HepG2 (cell line): ENCODE results near the gene TADA2A. TPM values are rescaled to one million over a fixed set of nuclear protein-coding genes. Genes with fewer than 3 reads are reported as not detected.

ENCODE experiments used
- AKAP8 ChIP-seq: sonication (generic); formaldehyde crosslinking; IDR thresholded peaks from 2 replicates; pipeline ENCODE4 v1.5.1; 2020; ENCODE audit warnings: mild to moderate bottlenecking, missing genetic modification reagents
- ARID5B ChIP-seq: IDR thresholded peaks from 2 replicates; pipeline ENCODE4 v1.4.0; 2020; ENCODE audit warnings: mild to moderate bottlenecking, missing genetic modification reagents
- ARNT ChIP-seq: fragments of 450-650 bp; IDR thresholded peaks from 2 replicates; pipeline ENCODE4 v1.6.1; 2017
- CENPBD1 ChIP-seq: sonication (generic); formaldehyde crosslinking; IDR thresholded peaks from 2 replicates; pipeline ENCODE4 v1.8.0; 2022; ENCODE audit warnings: missing genetic modification reagents, low read depth, mild to moderate bottlenecking, borderline replicate concordance
- FOXM1 ChIP-seq: sonication (generic); formaldehyde crosslinking; IDR thresholded peaks from 2 replicates; pipeline ENCODE4 v1.5.0; 2020; ENCODE audit warnings: missing genetic modification reagents
- HCFC1 ChIP-seq: fragments of 150-350 bp; IDR thresholded peaks from 2 replicates; pipeline ENCODE4 v1.6.1; 2014; ENCODE audit warnings: low read depth, low read length
- IKZF4 ChIP-seq: sonication (generic); formaldehyde crosslinking; IDR thresholded peaks from 2 replicates; pipeline ENCODE4 v1.5.1; 2020; ENCODE audit warnings: borderline replicate concordance, mild to moderate bottlenecking, low read depth, missing genetic modification reagents; ENCODE audit errors: not compliant biosample characterization
- KAT7 ChIP-seq: IDR thresholded peaks from 2 replicates; pipeline ENCODE4 v1.6.1; 2018; ENCODE audit warnings: borderline replicate concordance, missing compliant biosample characterization
- MLXIP ChIP-seq: sonication (generic); formaldehyde crosslinking; IDR thresholded peaks from 2 replicates; pipeline ENCODE4 v1.9.0; 2021; ENCODE audit warnings: missing genetic modification reagents, borderline replicate concordance
- NFE2 ChIP-seq: sonication (generic); formaldehyde crosslinking; IDR thresholded peaks from 2 replicates; pipeline ENCODE4 v1.4.0; 2020; ENCODE audit warnings: missing genetic modification reagents
- SKIL ChIP-seq: sonication (generic); formaldehyde crosslinking; IDR thresholded peaks from 2 replicates; pipeline ENCODE4 v1.8.0; 2022; ENCODE audit warnings: missing genetic modification reagents, mild to moderate bottlenecking, moderate library complexity, borderline replicate concordance
- SUZ12 ChIP-seq: fragments of 150-350 bp; IDR thresholded peaks from 2 replicates; pipeline ENCODE4 v1.6.1; 2014; ENCODE audit warnings: low read depth, low read length
- TERF1 ChIP-seq: sonication (generic); formaldehyde crosslinking; IDR thresholded peaks from 2 replicates; pipeline ENCODE4 v1.8.0; 2022; ENCODE audit warnings: mild to moderate bottlenecking, missing genetic modification reagents, moderate library complexity
- ZNF292 ChIP-seq: sonication (generic); formaldehyde crosslinking; IDR thresholded peaks from 2 replicates; pipeline ENCODE4 v1.8.1; 2022; ENCODE audit warnings: mild to moderate bottlenecking, low read depth, missing genetic modification reagents, borderline replicate concordance
- ZNF563 ChIP-seq: sonication (generic); formaldehyde crosslinking; IDR thresholded peaks from 2 replicates; pipeline ENCODE4 v1.8.0; 2022; ENCODE audit warnings: mild to moderate bottlenecking, moderate library complexity, missing genetic modification reagents
- ZNF749 ChIP-seq: sonication (generic); formaldehyde crosslinking; IDR thresholded peaks from 2 replicates; pipeline ENCODE4 v1.8.0; 2022; ENCODE audit warnings: mild to moderate bottlenecking, missing genetic modification reagents, moderate library complexity, borderline replicate concordance
- ZNF788 ChIP-seq: sonication (generic); formaldehyde crosslinking; IDR thresholded peaks from 2 replicates; pipeline ENCODE4 v1.5.0; 2020; ENCODE audit warnings: mild to moderate bottlenecking, missing genetic modification reagents, borderline replicate concordance
- polyA plus RNA-seq, 8 experiments: library from polyadenylated mRNA; depleted of rRNA in 3 of 8; stranded (reverse) in 7 of 8; unstranded in 1 of 8; fragments of >200 nt; fragmentation: Illumina TruSeq in 4 of 8; extraction: Trizol in 4 of 8; gene quantifications; 2 replicates each; pipeline versions ENCODE4 v1.2.1 to v1.2.3, GENCODE V29; 2011 to 2016; ENCODE audit warnings: low read depth in 4 of 8, missing spikeins in 1 of 8, mixed read lengths in 1 of 8; ENCODE audit not compliant: insufficient read depth in 1 of 8
- total RNA-seq, 5 experiments: library from RNA; depleted of rRNA; stranded (reverse); fragments of >200 nt; fragmentation: Illumina TruSeq; extraction: Trizol; gene quantifications; 2 replicates each; pipeline ENCODE4 v1.2.3, GENCODE V29; 2016; ENCODE audit warnings: low read depth in 1 of 5

Gene TADA2A
- total and polyA plus RNA-seq, 2 of the 13 experiments (the other 11 are each of a cell fraction or from before 2014, with no cell fraction given), result 8.0 to 14.0 TPM

- TF ChIP-seq MLXIP (CRISPR knock-in tag) (0 out of 2 replicates have a peak, but pooled peaks have one; percentile 48), ZNF292 (CRISPR knock-in tag) (no peak), FOXM1 (CRISPR knock-in tag) (no peak), HCFC1 (no peak), CENPBD1 (CRISPR knock-in tag) (0 out of 2 replicates have a peak, but pooled peaks have one; percentile 26), KAT7 (CRISPR knock-in tag) (0 out of 2 replicates have a peak, but pooled peaks have one; percentile 30), IKZF4 (CRISPR knock-in tag) (no peak), ARNT (no peak), ZNF749 (0 out of 2 replicates have a peak, but pooled peaks have one; percentile 13), ARID5B (CRISPR knock-in tag) (no peak; the same call in 1 of the 2 replicates), AKAP8 (CRISPR knock-in tag) (no peak), SKIL (CRISPR knock-in tag) (no peak), ZNF563 (CRISPR knock-in tag) (peak; percentile 68; the same call in 1 of the 2 replicates), NFE2 (CRISPR knock-in tag) (no peak), SUZ12 (no peak), TERF1 (CRISPR knock-in tag) (no peak), ZNF788 (CRISPR knock-in tag) (0 out of 2 replicates have a peak, but pooled peaks have one; percentile 36)
Observed at GRCh38 chr17:37406635-37407461, at the start of gene TADA2A, which contains the start of gene ACACA (continued).
